A204.1 (cell line): ENCODE data around the gene FREM1.

ENCODE experiments used
- FAIRE-seq: peaks from 2 replicates; lab custom pipeline; 2012; peaks lifted over from hg19 to GRCh38; lab: Jason Lieb, UNC

Gene FREM1

GRCh38 chr9:14911046-14911445, 818 bp upstream of the FREM1 start:
- FAIRE-seq = no peak

DNA sequence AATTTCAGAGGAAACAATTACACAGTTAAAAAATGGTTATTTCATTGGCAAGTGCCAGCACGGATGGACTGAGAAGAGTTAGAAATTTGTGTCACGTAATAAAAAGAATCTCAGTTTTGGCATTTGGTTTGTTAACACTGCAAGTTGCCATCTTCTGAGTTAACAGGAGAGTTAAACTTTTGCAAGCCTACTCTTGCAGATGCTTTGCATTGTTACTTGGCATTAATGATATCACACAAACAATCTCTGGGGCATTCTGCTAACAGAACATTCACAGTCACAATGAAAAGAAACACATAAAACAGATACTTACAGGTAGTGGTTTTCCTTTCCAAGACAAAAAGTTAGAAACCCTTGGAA, 647 bp downstream of the FREM1 start:
- no peak for FAIRE-seq

GRCh38 chr9:14909181-14909580, 1.0 kb downstream of the FREM1 start:
- FAIRE-seq = no peak

- no peak for FAIRE-seq
Measured at GRCh38 chr9:14908295-14909180, 1.7 kb downstream of the FREM1 start.

- no peak for FAIRE-seq
Measured at GRCh38 chr9:14907696-14908095, 2.5 kb downstream of the FREM1 start.

- FAIRE-seq = no peak
Measured at GRCh38 chr9:14907360-14907685, 2.9 kb downstream of the FREM1 start.

GRCh38 chr9:14906644-14907359, 3.4 kb downstream of the FREM1 start:
- no peak for FAIRE-seq

GRCh38 chr9:14906000-14906399, 4.2 kb downstream of the FREM1 start:
- no peak for FAIRE-seq

GRCh38 chr9:14903040-14903439, 7.2 kb downstream of the FREM1 start:
- no peak for FAIRE-seq

- FAIRE-seq = no peak
Measured at GRCh38 chr9:14902561-14902960, 7.7 kb downstream of the FREM1 start.

- no peak for FAIRE-seq
Measured at GRCh38 chr9:14899815-14900193, 10.4 kb downstream of the FREM1 start.

GRCh38 chr9:14899042-14899814, 11.0 kb downstream of the FREM1 start:
- FAIRE-seq = no peak

- no peak for FAIRE-seq
Measured at GRCh38 chr9:14895806-14896205, 14.4 kb downstream of the FREM1 start.

- no peak for FAIRE-seq
Measured at GRCh38 chr9:14893280-14893679, 16.9 kb downstream of the FREM1 start.

GRCh38 chr9:14891332-14891731, 18.9 kb downstream of the FREM1 start:
- FAIRE-seq = no peak

DNA sequence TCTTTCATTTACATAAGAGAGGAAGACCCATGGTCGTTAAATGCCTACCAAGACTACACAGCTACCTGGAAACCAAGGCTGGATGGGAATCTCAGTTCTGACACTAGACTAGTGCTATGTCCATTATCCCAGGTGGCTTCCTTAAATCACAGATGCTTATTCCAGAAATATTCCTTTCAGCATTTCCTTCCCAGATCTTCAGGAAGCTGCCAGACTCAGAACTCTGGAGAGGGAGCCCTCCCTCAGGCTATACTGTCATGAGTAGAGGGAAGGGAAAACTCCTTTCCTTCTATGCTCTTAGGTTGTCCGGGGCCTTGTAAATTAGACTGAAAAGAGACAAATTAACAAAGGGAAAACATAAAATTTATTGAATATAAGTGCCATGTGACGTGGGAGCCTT, 20.8 kb downstream of the FREM1 start:
- FAIRE-seq = no peak

GRCh38 chr9:14888875-14889274, 21.4 kb downstream of the FREM1 start:
- no peak for FAIRE-seq

DNA sequence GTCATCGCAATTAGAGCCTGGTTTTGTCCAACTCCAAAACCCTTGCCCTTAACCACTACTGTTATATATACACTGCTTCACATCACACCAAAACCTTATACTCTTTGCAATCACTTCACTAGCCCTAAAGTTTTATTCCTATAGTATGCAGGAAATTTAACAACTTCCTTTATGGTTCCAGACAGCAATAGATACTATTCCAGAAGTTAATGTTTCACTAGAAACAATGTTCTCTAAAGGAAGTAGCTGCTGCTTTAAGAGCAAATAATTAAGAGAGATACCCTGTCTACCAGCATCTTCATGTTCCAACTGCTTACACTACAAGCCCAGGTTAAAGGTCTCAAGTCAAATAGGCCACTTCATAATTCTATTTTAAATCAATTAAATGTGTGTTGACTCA, 22.0 kb downstream of the FREM1 start:
- FAIRE-seq = no peak

- FAIRE-seq = no peak
Measured at GRCh38 chr9:14887149-14887548, 23.1 kb downstream of the FREM1 start.

- no peak for FAIRE-seq
Measured at GRCh38 chr9:14883310-14883944, 26.8 kb downstream of the FREM1 start.

- no peak for FAIRE-seq
Measured at GRCh38 chr9:14882090-14882489, 28.1 kb downstream of the FREM1 start.

DNA sequence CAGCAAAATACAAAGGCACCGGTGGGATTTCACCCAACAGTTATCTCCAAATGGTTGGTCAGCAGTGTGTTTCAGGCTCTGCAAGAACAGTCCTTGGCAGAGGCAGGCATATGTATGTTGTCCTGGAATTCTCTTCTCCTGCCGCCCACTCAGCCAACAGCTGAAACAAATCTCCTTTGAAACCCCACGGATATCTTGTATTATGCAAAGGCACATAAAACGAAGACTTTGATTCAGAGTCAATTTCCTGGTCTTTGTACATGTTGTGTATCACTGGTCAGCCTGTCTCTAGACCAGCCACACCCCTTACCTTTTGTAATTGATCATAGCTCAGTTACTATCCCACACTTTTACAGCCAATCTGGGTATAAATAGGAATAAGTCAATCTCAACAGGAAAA, 29.2 kb downstream of the FREM1 start:
- no peak for FAIRE-seq

DNA sequence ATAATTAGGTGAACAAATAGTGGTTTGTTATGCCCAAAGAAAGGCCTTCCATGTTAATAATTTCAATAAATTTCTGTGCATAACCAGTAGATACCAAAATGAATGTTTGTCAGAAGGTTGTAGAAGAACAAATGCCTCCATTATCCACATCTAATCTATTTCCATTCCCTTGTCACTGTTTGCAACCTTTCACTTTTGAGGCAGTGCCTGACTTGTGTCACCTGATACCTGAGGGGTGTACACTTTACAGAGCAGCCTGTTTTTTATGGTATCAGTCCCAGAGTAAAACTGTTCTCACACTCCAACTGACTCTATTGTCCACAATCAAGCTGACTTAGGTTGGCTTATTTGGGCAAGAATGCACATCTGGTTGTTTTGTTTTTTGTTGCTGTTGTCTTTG, 40.1 kb downstream of the FREM1 start:
- FAIRE-seq = no peak
